Forelimb muscle (tissue), 1 donor: ENCODE measurements around the gene PCMT1. TPM values are rescaled to one million over a fixed set of nuclear protein-coding genes. Genes with fewer than 3 reads are reported as not detected.
"Not testable (repeated sequence)": the region's sequence is repeated elsewhere in the genome, so short reads cannot be mapped to it uniquely, and the experiment has no call there.

ENCODE experiments used
- DNase-seq: peaks from one replicate; pipeline ENCODE4 v3.0.0-alpha.2; 2013; ENCODE audit warnings: low read depth
- polyA plus RNA-seq: library from polyadenylated mRNA; unstranded; fragments of 120-200 nt; gene quantifications from one replicate; pipeline ENCODE4 v1.2.1, GENCODE V29; 2013; ENCODE audit not compliant: insufficient read length

The PCMT1 gene
- 72.0 TPM for polyA plus RNA-seq

GRCh38 chr6:149749594-149750135 is at the start of gene PCMT1:
Gene PCMT1, plus strand, starts transcription at chr6:149749741. Its CDS starts 161 bp downstream, at chr6:149749902.
- DNase-seq, result peak; percentile 64

- DNase-seq, result no peak
These were observed 47.8 kb upstream of the PCMT1 start for GRCh38 chr6:149701714-149702113.

DNA sequence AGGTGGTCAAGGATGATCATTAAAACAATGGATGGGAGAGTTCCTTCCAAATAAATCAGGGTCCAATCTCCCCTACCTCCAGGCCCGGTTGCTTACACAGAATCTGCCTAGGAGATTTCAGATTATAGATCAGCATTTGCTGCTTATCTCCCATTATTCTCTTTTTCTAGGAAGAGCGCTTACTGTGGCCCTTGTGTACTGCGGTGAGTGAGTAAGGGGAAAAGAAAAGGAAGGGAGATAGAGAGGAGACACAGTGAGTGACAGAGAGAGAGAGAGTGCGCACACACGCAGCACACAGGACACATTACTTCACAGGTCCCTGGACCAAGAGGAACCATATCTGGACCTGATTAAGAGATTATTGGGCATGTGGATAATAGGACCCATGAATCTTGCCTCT is 37.8 kb upstream of the PCMT1 start:
- no peak for DNase-seq

DNA sequence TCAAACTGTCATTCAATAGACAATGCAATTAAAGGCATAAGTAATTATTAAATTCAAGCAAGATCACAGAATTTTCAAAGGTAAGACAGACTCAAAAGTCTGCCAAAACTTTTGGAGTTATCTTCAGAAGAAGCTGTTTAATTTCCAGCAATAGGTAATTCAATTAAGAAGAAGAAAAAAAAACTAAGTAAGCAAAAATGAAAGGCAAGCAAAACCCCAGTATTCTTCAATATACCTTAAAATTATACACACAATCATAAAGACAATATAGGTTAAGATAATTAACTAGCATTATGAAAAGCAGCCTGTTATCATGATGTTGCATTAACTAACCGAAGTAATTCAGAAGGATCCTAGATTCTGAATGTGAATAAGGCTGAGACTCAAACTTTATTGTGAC is 35.1 kb upstream of the PCMT1 start:
- DNase-seq, result no peak

DNA sequence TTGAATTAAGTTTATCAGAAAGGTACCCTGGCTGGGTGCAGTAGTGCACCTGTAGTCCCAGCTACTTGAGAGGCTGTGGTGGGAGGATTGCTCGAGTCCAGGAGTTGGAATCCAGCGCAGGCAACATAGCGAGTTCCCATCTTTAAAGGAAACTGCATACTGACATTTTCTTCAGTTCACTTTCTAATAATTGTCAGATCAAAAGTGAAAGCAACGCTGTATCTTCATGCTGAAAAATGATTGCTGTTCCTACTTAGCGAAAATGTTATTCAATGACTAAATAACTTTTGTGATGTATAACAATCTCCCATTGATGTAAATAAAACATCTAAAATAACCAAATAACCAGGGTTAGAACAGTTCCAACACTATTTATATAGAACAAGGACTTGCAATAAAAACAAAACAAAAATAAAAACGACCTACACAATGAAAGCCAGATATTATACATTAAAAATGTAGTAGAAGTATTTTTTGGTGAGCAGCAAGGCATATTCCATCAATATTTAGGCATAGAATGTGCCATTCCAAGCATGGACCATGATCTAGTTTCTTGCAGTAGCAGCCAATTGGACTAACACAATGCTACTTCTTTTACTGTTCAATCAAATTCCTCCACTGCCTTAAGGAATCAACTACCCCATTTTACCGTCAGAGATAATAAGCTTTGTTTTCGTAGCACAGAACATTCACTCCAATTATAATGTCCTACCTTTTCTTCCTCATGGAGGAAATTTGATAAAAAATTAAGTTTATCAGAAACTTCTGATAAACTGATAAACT is 33.2 kb upstream of the PCMT1 start:
- DNase-seq, result no peak

DNA sequence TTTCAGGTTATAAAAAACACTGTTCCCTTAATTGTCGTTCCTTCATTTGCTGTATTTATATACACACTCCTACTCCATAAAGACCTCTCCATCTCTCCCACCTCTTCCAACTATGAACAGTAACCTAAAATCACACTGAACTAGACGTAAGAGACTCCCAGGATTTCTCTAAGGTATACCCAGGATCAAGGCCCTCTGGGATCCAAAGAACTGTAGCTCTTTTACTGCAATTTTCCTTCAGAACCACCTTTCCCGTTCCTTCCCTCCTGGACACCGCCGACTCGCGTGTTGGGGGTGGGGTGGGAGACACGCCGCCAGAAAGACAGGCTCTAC is 32.3 kb upstream of the PCMT1 start:
- DNase-seq, result no peak

- DNase-seq, result peak; percentile 54
These were observed 31.7 kb upstream of the PCMT1 start, which contains the start of gene LATS1 for GRCh38 chr6:149717588-149718458. Gene LATS1, minus strand, starts transcription at chr6:149718101. Its CDS starts 15,975 bp downstream, at chr6:149702126.

DNA sequence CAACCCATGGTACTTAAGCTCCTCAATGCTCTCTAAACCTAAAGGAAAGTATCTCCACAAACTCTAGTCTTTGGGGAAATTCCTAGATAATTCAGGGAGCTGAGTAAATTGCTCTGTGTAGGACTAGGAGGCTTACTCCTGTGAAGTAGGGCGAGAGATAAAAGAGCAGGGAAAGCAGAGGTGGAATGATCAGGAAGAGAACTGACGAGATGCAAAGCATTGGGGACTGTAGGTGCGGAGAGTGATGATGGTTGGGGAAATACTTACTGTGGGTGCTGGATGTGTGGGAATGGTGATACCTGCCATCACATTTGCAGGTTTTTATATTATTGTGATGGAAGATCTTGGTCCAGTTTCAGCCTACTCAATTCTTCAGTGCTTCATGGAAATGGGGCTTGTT is 30.0 kb upstream of the PCMT1 start:
- no peak for DNase-seq

DNA sequence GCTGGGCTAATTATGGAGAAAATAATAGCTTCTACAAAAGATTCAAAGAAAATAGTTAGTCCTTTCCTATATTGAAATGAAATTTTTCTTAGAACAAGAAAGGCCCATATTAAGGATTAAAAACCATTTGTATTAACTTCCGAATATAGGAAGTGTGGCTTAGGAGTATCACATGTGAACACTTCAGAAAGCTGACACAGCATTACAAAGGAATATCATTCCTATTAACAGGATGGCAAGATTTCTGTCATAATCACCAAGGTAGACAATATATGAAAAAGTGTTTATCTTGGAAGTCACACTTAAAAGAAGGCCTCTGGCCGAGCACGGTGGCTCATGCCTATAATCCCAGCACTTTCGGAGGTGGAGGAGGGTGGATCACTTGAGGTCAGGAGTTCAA is 26.3 kb upstream of the PCMT1 start:
- no peak for DNase-seq

GRCh38 chr6:149723771-149724417 is 25.6 kb upstream of the PCMT1 start:
- no peak for DNase-seq

DNA sequence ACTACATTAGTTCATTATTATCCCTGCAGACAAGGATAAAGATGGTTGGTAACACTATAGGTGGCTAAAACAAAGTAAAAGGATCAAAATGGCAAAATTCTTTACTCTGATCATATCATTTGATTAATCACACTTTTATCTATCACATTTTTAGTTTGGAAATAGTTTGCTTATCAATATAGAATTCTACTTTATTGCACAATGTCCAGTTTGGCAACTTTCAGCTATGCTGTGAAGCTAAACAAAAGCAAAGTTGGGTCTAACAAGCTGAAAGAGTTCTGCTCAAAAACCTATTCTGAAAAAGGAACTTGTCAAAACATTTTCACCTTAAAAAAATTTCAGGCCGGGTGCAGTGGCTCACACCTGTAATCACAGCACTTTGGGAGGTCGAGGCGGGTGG is 23.8 kb upstream of the PCMT1 start:
- no peak for DNase-seq

- DNase-seq, result no peak
These were observed 21.6 kb upstream of the PCMT1 start for GRCh38 chr6:149727793-149728498.

DNA sequence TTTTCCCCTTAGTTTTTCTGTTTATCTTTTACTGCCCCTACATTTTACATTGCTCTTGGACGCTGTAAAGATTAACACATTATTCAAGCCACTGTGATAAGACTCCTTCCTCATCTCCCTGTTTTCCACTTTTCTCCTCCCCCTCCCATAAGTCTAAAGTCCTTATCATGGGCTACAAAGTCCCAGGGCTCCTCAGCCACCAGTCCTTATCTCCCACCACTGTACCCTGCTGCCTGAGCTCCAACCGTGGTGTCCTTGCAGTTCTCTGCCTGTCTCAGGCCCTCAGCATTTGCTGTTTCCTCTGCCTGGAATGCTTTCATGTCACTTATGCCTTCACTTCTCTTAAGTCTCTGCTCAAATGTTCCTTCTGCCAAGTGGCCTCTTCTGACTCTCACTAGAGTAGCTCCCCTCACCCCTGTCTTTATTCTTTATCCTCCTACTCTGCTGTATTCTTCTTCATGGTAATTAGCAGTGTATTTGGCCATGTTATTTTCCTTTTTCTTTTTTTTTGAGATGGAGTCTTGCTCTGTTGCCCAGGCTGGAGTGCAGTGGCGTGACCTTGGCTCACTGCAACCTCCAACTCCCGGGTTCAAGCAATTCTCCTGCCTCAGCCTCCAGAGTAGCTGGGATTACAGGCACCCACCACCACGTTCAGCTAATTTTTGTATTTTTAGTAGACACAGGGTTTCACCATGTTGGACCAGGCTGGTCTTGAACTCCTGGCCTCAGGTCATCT is 20.9 kb upstream of the PCMT1 start:
- DNase-seq, result no peak

DNA sequence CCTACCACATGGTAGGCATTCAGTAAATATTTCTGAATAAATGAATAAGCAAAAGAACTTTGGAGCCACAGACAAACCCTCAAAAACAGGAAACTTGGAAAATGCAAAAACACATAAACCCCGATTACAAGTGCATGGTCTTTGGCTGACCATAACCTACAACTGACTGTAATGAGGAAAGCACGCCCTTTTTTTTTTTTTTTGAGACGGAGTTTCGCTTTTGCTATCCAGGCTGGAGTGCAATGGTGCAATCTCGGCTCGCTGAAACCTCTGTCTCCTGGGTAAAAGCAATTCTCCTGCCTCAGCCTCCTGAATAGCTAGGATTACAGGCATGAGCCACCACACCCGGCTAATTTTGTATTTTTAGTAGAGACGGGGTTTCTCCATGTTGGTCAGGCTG is 19.7 kb upstream of the PCMT1 start:
- DNase-seq, result no peak

DNA sequence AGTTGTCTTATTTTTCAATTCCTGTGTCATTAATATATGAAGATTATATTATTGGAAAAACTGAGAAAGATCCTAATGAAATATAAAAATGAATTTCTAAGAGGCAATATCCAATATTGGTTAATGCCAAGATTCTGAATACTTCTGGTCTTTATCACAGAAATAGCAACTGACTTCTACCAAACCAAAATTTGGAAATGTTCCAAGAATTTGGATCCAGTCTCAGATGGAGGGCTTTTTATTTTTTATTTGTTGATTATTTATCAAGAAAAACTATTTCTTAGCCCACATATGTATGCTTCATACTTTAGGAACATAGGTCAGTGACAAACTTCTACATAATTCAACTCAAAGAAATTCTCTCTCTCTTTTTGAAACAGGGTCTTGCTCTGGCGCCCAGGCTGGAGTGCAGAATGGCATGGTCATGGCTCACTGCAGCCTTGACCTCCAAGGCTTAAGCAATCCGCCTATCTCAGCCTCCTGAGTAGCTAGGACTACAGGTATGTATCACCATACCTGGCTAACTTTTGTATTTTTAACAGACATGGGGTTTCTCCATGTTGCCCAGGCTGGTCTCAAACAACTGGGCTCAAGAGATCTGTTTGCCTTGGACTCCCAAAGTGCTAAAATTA is 16.3 kb upstream of the PCMT1 start:
- no peak for DNase-seq

- no peak for DNase-seq
These were observed 14.6 kb upstream of the PCMT1 start for GRCh38 chr6:149734915-149735314.

DNA sequence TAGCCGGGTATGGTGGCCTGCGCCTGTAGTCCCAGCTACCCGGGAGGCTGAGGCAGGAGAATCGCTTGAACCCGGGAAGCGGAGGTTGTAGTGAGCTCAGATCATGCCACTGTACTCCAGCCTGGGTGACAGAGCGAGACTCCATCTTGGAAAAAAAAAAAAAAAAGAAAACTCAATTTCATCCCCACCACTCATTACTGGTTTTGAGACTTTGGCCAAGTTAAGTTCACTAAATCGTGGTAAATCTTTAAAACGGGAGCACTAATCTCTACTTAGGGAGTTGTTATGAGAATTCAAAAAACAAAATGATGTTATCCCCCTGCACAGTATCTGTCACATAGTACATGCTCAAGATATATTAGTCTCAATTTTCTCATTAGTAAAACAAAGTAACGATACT is 4.3 kb upstream of the PCMT1 start:
- not testable (repeated sequence) for DNase-seq

DNA sequence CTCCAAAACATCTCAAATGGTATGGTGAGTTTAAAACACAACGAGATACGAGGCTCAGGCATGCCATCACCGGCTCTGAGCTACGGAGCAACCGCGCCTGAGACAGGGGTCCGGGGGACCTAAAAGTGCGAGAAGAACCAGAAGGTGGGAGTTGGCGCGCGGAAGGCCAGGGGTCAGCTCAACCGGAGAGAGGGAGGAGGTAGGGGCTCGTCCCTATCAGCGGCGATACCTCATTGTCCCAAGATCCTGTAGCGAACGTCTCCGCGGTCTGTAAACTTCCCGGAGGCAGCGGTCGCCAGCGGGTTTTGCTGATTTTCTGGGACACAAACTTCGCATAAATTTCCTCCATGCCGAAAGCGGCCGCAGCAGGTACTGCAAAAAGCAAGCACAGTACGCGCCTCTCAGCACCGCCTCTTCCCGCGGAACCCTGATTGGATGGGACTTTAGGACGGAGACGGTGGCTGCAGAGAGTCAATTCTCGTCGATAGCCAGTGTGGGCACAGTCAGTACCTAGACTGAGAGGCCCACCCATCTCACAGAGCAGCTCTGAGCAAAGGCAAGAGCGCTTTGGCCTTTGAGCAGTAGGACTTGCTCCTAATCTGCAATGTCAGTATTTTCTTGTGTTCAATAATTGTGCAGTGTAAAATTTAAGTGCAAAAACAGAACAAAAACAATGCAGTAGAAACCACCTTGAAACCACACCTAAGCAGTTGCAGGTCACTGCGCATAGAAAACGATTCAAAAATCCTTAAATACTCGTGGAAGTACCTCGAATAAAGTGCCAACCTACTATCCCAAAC is 3.2 kb upstream of the PCMT1 start, which contains the start of gene NUP43:
NUP43 (minus strand) TSS at position 383 of the 800 bp plus-strand sequence; CDS start at position 349, 34 bp downstream.
- peak; percentile 87 for DNase-seq

DNA sequence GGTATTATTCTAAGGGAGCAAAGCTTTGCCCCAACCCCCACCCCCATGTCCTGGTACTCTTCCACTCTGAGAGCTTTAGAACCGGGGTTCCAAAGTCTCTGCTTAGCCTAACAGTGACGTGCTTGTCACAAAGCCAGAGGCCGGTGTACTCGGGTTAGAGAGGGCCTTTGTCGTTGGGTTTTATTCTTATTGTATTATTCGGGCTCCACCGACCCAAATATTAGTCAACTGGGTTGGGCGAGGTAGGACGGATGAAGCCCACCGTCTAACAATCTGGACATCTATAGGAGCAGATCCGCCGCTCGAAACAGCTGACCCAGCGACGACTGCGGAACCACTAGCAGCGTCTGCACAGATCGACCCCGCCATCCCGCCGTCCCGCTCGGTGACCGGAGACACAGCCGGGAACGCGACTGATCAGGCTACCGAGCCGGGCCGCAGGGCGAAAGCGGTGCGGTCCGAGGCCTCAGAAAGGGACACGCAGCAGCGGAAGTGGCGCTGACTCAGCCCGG is 403 bp upstream of the PCMT1 start:
- not testable (repeated sequence) for DNase-seq
